Stimulated activated CD4-positive, alpha-beta T cell treated with anti-CD3 and anti-CD28 coated beads, TNF-alpha, amount 100 ng/mL, for 48 hours (primary cell): ENCODE data around the gene HMGB4.

Experiments
- DNase-seq, 3 donors: peaks; one replicate each; pipeline ENCODE4 v3.0.0-alpha.2; 2020; ENCODE audit warnings: low read depth in 3 of 3

The HMGB4 gene

DNA sequence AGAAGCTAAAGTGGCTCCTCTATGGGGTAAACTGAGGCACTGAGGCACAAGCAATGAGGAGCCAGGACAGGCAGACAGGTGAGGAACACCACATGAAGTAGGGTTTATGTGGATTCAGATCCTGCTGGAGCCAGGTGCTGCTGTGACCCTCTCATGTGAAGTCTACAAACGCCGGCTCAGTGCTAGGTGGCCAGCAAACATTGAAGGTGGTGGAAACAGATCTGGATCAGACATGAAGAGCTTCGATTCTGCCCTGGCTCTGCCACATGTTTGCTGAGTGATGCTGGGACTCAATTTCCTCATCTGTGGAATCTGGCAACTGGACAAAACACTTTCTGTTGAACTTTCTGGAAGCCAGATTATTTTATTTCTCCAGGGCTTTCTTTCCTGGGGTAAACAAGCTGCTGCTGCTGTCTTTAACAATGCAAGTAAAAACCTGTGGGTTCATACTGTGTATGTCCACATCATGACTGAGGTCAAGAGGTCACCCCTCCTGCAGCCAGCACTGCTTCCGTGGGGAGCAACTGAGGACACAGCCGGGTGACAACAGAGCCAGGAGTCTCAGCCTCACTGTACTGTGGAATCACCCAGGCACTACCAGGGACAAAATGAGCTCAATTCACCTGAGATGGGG, 33.3 kb downstream of the HMGB4 start:
- DNase-seq, result no peak

DNA sequence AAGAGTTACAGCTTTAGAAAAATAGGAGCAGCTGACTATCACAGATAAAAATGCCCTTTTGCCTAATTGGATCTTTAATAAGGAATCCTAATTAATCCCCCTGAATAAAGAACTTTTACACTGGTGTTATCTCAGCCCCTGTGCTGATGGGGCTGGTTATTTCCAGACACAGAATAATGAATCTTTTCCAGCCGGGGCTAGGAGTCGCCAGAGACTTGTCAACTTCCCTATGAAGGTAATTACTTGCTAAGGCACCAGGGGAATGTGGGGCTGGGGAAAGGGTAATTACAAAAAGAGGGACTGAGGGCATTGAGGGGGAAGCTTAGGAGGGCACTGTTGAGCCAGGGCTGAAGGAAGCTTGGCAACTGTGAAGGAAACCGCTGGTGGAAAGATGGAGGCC, 34.5 kb downstream of the HMGB4 start:
- no peak for DNase-seq

DNA sequence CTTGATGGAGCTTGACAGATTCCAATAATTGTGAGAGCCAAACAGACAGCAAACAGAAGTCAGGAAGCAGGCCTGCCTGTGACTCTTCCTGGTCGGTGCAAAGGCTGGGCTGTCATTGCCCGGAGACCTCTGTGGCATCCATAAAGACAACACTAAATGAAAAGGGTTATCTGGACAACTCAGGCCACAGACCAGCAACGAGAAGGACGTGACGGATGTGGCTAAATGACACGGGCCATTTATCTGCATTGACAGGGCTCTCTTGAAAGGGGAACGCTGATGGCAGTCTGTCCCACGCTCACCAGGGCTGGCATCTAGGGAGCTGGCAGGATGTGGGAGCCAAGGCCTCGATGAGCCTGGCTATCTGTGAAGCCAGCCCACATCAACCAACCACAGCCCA, 35.0 kb downstream of the HMGB4 start:
- DNase-seq, result no peak

DNA sequence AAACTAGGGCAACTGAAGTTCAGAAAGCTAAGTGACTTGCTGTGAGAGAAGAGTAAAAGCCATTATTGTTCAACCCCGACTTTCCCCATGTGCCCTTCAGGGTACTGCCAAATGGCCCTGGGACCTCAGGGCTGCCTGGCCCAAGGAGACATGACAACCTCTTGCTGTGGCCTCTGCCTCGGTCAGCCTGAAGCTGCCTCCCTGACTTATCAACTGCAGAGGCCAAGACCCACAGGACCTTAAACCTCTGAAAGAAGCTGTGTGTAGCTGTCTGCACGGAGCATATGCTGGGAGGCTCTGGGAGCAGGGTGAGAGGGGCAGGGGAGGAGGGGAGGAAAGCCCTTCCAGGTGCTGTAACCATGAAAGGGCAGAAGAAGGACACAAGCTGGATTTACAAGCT, 35.9 kb downstream of the HMGB4 start:
- no peak for DNase-seq

DNA sequence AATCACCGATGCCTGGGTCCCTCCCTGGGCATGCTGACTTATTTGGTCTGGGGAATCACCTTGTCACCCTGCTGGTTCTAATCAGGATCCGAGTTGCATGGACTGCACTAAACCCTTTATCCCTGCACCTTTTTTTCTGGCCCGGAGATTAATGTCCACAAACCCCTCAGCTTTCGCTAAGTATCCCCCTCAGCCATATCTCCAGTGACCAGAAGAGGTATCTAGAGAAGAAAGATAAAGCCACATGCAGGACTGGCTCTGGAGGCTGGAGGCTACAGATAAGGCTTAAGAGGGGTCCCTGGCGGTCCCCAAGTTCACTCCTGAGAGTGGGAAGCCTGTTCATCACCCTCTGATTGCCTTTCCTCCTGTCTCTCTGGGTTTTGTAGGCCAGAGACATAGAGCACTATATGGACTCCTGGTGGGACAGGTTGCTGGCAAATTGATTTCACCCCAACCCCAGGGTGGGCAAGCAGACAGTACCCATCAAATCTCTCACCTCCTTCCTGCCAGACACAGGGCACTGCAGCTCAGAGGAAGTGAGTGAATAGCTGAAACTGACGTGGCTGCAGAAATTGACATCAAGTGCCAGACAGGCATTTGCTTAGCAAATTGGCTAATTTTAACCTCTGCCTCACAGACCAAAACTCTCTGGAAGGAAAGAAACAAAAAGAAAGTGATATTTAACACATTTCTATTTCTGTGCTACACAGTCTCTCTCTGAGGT, 38.8 kb downstream of the HMGB4 start:
- no peak for DNase-seq

DNA sequence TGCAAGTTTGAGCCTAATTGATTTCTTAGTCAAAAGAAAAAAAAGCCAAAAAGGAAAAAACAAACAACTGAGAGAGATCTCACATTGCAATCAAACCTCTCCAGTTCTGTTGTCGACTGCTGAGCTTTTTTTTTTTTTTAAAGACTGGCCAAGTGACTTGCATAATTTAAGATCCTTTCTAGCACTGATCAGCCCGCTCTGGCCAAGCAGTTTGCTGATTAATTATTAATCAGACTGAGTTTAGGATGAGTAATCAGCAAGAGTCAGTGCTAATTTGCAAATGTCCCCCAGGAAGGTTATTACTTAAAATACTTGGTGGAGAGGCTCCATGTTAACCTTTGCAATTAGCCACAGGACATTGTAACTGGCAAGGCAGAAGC, 39.3 kb downstream of the HMGB4 start:
- no peak for DNase-seq

DNA sequence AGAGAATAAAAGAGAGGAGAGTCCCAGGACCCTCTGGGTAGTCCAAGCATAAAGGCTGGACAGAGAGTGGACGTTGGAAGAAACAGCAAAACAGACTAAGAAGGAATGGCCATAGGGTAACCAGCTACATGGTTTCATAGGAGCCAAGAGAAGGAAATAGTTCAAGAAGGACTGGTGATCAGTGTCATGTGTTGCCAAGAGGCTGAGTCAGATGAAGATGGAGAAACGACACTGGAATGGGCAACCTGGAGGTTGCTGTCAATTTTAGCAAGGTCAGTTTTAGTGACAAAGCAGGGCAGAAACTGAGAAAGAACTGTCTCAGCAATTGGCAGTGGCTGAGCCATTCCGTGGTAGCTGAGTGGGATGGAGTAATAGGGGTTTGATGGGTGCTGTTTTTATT, 41.4 kb downstream of the HMGB4 start:
- no peak for DNase-seq

DNA sequence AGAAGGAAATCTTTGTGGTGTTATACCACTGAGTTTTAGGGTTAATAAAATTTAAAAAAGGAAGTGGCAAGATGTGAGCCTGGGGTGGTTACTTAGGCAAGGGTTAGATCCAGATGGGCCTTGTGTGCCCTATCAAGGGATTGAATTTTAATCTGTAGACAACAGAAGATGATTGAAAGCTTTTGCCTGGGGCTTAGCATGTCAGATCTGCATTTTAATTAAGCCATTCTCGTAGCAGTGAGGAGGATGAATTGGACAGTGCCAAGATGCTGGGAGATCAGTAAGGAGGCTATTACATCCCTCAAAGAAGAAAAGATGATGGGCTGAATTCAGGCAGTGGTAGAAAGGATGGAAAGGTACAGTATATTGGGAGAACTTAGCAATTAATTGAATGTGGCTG, 42.3 kb downstream of the HMGB4 start:
- DNase-seq, result no peak

DNA sequence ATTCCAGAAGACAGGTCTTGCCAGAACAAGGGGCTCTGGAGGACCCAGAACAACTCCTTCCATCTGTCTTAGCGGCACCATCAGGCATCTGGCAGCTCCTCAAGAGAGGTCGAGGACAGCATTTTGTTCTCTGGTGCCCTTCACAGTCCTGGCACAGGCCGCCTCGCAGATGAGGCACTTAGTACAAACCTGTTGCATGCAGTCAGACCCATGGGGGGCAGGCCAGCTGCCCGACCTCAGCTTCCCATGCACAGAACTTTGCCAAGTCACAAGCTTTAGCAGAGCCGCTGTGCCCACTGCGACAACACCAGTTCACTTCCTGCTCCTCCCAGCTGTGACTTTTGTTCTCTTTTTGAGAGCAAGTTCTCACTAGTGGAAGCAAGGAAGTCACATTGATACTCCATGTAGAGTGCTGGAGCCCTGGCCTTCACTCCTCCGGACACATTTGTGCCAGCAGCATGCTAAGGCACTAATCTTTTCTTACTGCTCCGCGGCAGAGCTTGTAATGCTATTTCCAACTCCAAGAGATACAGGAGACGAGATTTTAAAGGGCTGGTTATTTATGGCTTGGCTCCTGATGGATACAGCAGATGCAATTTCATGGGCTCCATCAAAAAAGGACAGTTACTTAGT, 44.6 kb downstream of the HMGB4 start:
- no peak for DNase-seq
